Loucy (cell line): ENCODE data around the gene NMT1.
A peak's percentile ranks its signal among the peaks of the same experiment; 100 is the strongest.

Source experiments
- H2AFZ ChIP-seq: fragments of 200-600 bp; sonication (generic); 2 replicates; pipeline ENCODE4 v1.6.0; 2016; ENCODE audit warnings: antibody characterized with exemption, mild to moderate bottlenecking, low read length, moderate library complexity
- H3F3A ChIP-seq: fragments of 200-600 bp; 2 replicates; pipeline ENCODE4 v1.6.0; 2016; ENCODE audit warnings: antibody characterized with exemption, low read depth, mild to moderate bottlenecking
- H3K27me3 ChIP-seq: fragments of 200-600 bp; sonication (generic); 2 replicates; pipeline ENCODE4 v1.6.1; 2014; ENCODE audit warnings: low read length, mild to moderate bottlenecking; ENCODE audit not compliant: insufficient read depth, poor library complexity, severe bottlenecking
- H3K36me3 ChIP-seq: fragments of 200-600 bp; sonication (generic); 2 replicates; pipeline ENCODE4 v1.6.1; 2016; ENCODE audit warnings: low read length; ENCODE audit not compliant: insufficient read depth
- H3K4me1 ChIP-seq: fragments of 200-600 bp; sonication (generic); 2 replicates; pipeline ENCODE4 v1.5.1; 2014; ENCODE audit warnings: low read length, mild to moderate bottlenecking; ENCODE audit not compliant: insufficient read depth, poor library complexity, severe bottlenecking
- H3K4me2 ChIP-seq: fragments of 200-600 bp; sonication (generic); 2 replicates; pipeline ENCODE4 v1.6.0; 2014; ENCODE audit warnings: antibody characterized with exemption, low read length, low read depth, mild to moderate bottlenecking; ENCODE audit not compliant: poor library complexity, severe bottlenecking
- H3K4me3 ChIP-seq: fragments of 200-600 bp; sonication (generic); 2 replicates; pipeline ENCODE4 v1.5.1; 2014; ENCODE audit warnings: low read length, mild to moderate bottlenecking, mixed read lengths; ENCODE audit not compliant: poor library complexity, severe bottlenecking
- H3K79me2 ChIP-seq: fragments of 200-600 bp; sonication (generic); 2 replicates; pipeline ENCODE4 v1.6.1; 2014; ENCODE audit warnings: low read length; ENCODE audit not compliant: insufficient read depth
- H3K9ac ChIP-seq: fragments of 200-600 bp; sonication (generic); 2 replicates; pipeline ENCODE4 v1.6.0; 2014; ENCODE audit warnings: mild to moderate bottlenecking, low read depth, low read length, moderate library complexity; ENCODE audit not compliant: poor library complexity, severe bottlenecking
- H3K9me2 ChIP-seq: fragments of 200-600 bp; sonication (generic); replicated peaks from 2 replicates; pipeline ENCODE4 v1.6.1; 2016; ENCODE audit warnings: low read depth, low read length, mixed read lengths
- H3K9me3 ChIP-seq: fragments of 200-600 bp; sonication (generic); 2 replicates; pipeline ENCODE4 v1.6.1; 2014; ENCODE audit warnings: mild to moderate bottlenecking, antibody characterized with exemption, low read length, low read depth; ENCODE audit not compliant: insufficient read depth
- H4K20me1 ChIP-seq: fragments of 200-600 bp; sonication (generic); 2 replicates; pipeline ENCODE4 v1.6.0; 2014; ENCODE audit warnings: antibody characterized with exemption, low read length, mild to moderate bottlenecking; ENCODE audit not compliant: insufficient read depth, poor library complexity, severe bottlenecking
- CTCF ChIP-seq: fragments of 200-600 bp; sonication (generic); conservative IDR thresholded peaks from 2 replicates; pipeline ENCODE4 v1.5.1; 2014; ENCODE audit warnings: mild to moderate bottlenecking, antibody characterized with exemption, low read length
- EZH2phosphoT487 ChIP-seq: fragments of 200-600 bp; IDR thresholded peaks from 2 replicates; pipeline ENCODE4 v1.6.1; 2018; ENCODE audit warnings: antibody characterized with exemption, mild to moderate bottlenecking, moderate library complexity, borderline replicate concordance

Gene NMT1

DNA sequence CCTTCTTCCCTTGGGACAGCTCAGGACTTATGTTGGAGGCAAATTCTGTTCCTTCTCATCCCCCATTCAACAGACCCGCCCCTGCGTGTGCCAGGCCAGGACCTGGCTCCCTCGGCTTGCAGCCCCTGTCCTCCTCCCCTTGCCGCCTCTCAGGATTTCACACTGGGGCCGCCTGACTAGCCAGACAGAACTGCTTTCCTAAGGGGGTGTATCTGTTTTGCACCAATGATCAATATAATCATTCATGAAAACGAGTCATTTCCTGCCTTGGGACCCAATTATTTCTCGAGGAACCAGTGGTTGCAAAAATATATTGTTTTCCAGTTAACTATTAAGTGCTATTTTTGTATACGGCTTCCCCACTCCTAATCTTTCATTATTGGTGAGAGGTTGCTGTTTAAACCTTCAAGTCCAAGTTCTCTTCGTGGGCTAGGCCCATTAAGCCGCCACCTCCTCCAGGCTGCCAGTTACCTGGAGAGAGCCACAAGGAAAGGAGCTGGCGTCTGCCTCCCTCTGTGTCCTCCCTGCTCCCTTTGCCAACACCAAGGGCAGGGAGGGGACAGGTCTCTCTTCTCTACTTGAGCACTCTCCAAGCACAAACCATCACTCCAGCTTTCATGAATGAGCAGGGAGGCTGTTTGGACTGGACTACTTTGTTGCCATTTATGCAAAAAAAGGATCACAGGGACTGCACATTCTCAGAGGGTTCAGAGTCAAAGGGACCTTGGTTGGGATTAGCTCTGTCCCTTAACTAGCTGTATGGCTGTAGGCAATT is 18.6 kb upstream of the NMT1 start:
- no peak overlapping the region for H3K4me3 ChIP-seq
- no peak overlapping the region for H3K4me2 ChIP-seq
- peaks cover 11% of the 10 kb centered on the region for H3K4me1 ChIP-seq
- H3K27me3 ChIP-seq = no peaks in the 10 kb centered on the region
- H2AFZ ChIP-seq = no peak overlapping the region
- H4K20me1 ChIP-seq = peaks cover 3% of the 10 kb centered on the region
- no peak for TF ChIP-seq EZH2phosphoT487
- no peak for TF ChIP-seq CTCF
- H3K9me3 ChIP-seq = no peaks in the 10 kb centered on the region
- no peaks in the 10 kb centered on the region for H3K79me2 ChIP-seq
- H3K9me2 ChIP-seq = no peaks in the 10 kb centered on the region
- H3K9ac ChIP-seq = no peak overlapping the region
- H3K36me3 ChIP-seq = no peaks in the 10 kb centered on the region
- no peaks in the 10 kb centered on the region for H3F3A ChIP-seq

DNA sequence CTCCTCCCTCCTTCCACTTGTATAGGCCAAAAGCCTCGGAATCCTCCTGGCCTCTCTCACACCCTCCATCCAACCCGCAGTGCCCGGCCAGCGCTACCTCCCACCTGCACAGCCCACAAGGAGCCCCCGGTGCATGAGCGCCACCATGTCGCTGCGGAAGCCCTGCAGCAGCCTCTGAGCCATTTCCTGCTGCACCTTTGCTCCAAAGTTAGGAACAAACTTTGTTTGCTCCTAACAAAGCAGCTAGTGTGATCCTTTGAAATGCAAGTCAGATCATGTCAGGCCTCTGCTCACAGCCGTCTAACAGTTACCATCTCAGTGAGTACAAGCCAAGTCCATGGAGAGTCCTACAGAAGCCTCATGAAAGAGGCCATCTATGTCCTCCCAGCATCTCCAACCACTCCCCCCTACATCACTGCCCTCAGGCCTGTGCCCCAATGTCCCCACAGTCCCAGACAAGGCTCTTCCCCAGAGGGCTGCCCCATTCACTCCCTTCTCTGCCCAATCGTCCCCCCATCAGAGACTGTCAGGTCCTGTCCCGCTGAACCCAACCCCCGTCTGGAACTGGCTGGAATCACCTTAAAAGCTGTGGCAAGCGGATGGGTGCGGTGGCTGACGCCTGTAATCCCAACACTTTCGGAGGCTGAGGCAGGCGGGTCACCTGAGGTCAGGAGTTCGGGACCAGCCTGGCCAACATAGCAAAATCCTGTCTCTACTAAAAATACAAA is 17.1 kb upstream of the NMT1 start:
- Histone ChIP-seq H3K27me3 (no peaks in the 10 kb centered on the region), H3K79me2 (peaks cover 11% of the 10 kb centered on the region), H3K4me3 (no peak overlapping the region), H3K4me2 (no peak overlapping the region), H2AFZ (no peak overlapping the region), H3K4me1 (peaks cover 14% of the 10 kb centered on the region), H3K9me2 (no peaks in the 10 kb centered on the region), H3K9ac (no peak overlapping the region), H3K9me3 (no peaks in the 10 kb centered on the region), H3K36me3 (no peaks in the 10 kb centered on the region), H3F3A (no peaks in the 10 kb centered on the region), H4K20me1 (peaks cover 3% of the 10 kb centered on the region)
- TF ChIP-seq CTCF = no peak
- TF ChIP-seq EZH2phosphoT487 = no peak

GRCh38 chr17:45046537-45047125 is 14.5 kb upstream of the NMT1 start:
- no peaks in the 10 kb centered on the region for H3K27me3 ChIP-seq
- peaks cover 31% of the 10 kb centered on the region for H3K79me2 ChIP-seq
- H4K20me1 ChIP-seq = peaks cover 3% of the 10 kb centered on the region
- no peaks in the 10 kb centered on the region for H3K9me2 ChIP-seq
- H3K36me3 ChIP-seq = no peaks in the 10 kb centered on the region
- no peaks in the 10 kb centered on the region for H3F3A ChIP-seq
- TF ChIP-seq EZH2phosphoT487 = no peak
- no peak for TF ChIP-seq CTCF
- H2AFZ ChIP-seq = no peak overlapping the region
- H3K4me1 ChIP-seq = peaks cover 16% of the 10 kb centered on the region
- H3K4me3 ChIP-seq = no peak overlapping the region
- H3K9me3 ChIP-seq = no peaks in the 10 kb centered on the region
- H3K9ac ChIP-seq = peak overlapping the region; percentile 35
- H3K4me2 ChIP-seq = no peak overlapping the region
